ENCODE results near the gene ABCA10. TPM values are rescaled to one million over a fixed set of nuclear protein-coding genes. Genes with fewer than 3 reads are reported as not detected.

ABCA10 gene
- total RNA-seq, 4 donors from 2014 or later: 2.6 to 39.3 (median 5.2) TPM

- ATAC-seq: no peak
- TF ChIP-seq POLR2A (IDR thresholded peaks at IDR 0.05): no peak
- no peak for TF ChIP-seq CTCF (IDR thresholded peaks at IDR 0.05 in 4 of 5, conservative IDR thresholded peaks at IDR 0.05 in 1 of 5)
- H3K27ac ChIP-seq: no peak overlapping the region
- H3K4me1 ChIP-seq: no peaks in the 10 kb centered on the region
- no peaks in the 10 kb centered on the region for H3K27me3 ChIP-seq
- intact Hi-C loops (cut with DNase I; ENCODE audit: low total_unique reads) (no loop called here), in situ Hi-C loops (cut with MboI; ENCODE audit: low sequenced_read_pairs in 4 of 4) (no loop called here)
- no peaks in the 10 kb centered on the region for H3K9me3 ChIP-seq
- peaks cover 0 to 66% of the 10 kb centered on the region in 2 donors for H3K36me3 ChIP-seq
- DNase-seq: no peak
- H3K4me3 ChIP-seq: no peak overlapping the region
Observed at GRCh38 chr17:69223809-69224208, 4.8 kb downstream of the ABCA10 start.

- in situ Hi-C loops (cut with MboI; ENCODE audit: low sequenced_read_pairs in 4 of 4): no loop called here
- DNase-seq (no peak), ATAC-seq (no peak)
- Histone ChIP-seq H3K4me3 (no peak overlapping the region), H3K4me1 (no peaks in the 10 kb centered on the region), H3K36me3 (peaks cover 0 to 75% of the 10 kb centered on the region in 2 donors), H3K9me3 (no peaks in the 10 kb centered on the region), H3K27me3 (no peaks in the 10 kb centered on the region), H3K27ac (no peak overlapping the region)
- no peak for TF ChIP-seq POLR2A (IDR thresholded peaks at IDR 0.05)
- TF ChIP-seq CTCF (IDR thresholded peaks at IDR 0.05 in 4 of 5, conservative IDR thresholded peaks at IDR 0.05 in 1 of 5): no peak
- intact Hi-C loops (cut with DNase I; ENCODE audit: low total_unique reads): no loop called here
Observed at GRCh38 chr17:69222707-69223258, 5.8 kb downstream of the ABCA10 start.

GRCh38 chr17:69220098-69220497, 8.5 kb downstream of the ABCA10 start:
- H3K4me1 ChIP-seq: no peaks in the 10 kb centered on the region
- in situ Hi-C loops (cut with MboI; ENCODE audit: low sequenced_read_pairs in 4 of 4): no loop called here
- ATAC-seq: no peak
- no peaks in the 10 kb centered on the region for H3K27me3 ChIP-seq
- H3K27ac ChIP-seq: no peak overlapping the region
- no peaks in the 10 kb centered on the region for H3K9me3 ChIP-seq
- H3K36me3 ChIP-seq: peaks cover 0 to 92% of the 10 kb centered on the region in 2 donors
- TF ChIP-seq POLR2A (IDR thresholded peaks at IDR 0.05) (no peak), CTCF (IDR thresholded peaks at IDR 0.05 in 4 of 5, conservative IDR thresholded peaks at IDR 0.05 in 1 of 5) (no peak)
- intact Hi-C loops (cut with DNase I; ENCODE audit: low total_unique reads): no loop called here
- H3K4me3 ChIP-seq: no peak overlapping the region
- no peak for DNase-seq

- in situ Hi-C loops (cut with MboI; ENCODE audit: low sequenced_read_pairs in 4 of 4): no loop called here
- peaks cover 0 to 89% of the 10 kb centered on the region in 2 donors for H3K36me3 ChIP-seq
- intact Hi-C loops (cut with DNase I; ENCODE audit: low total_unique reads): no loop called here
- TF ChIP-seq POLR2A (IDR thresholded peaks at IDR 0.05) (no peak), CTCF (IDR thresholded peaks at IDR 0.05 in 4 of 5, conservative IDR thresholded peaks at IDR 0.05 in 1 of 5) (no peak)
- H3K9me3 ChIP-seq: no peaks in the 10 kb centered on the region
- H3K27ac ChIP-seq: no peak overlapping the region
- H3K4me1 ChIP-seq: no peaks in the 10 kb centered on the region
- ATAC-seq: peak in 1 of 2 donors; percentile 24
- H3K27me3 ChIP-seq: no peaks in the 10 kb centered on the region
- no peak overlapping the region for H3K4me3 ChIP-seq
- DNase-seq: no peak
Observed at GRCh38 chr17:69218986-69219385, 9.6 kb downstream of the ABCA10 start.
